Activated CD4-positive, alpha-beta T cell treated with anti-CD3 and anti-CD28 coated beads, Interleukin-10, Interleukin-2, amounts not matched to agents 100 ng/mL and 50 ng/mL, durations not matched to agents 16 hours and 8 hours (primary cell): Measurements from ENCODE around the gene RBBP7.

ENCODE experiments used
- DNase-seq: peaks from one replicate; pipeline ENCODE4 v3.0.0-alpha.2; 2020

The RBBP7 gene

GRCh38 chrX:16870095-16870861 lies at the start of gene RBBP7:
Gene RBBP7 (minus strand): TSS chrX:16870362. CDS start chrX:16870053, 309 bp downstream.
- DNase-seq, result peak; percentile 97

- DNase-seq, result no peak
These were observed 48.8 kb upstream of the RBBP7 start for GRCh38 chrX:16918979-16919378.

GRCh38 chrX:16917120-16917519 lies 47.0 kb upstream of the RBBP7 start:
- DNase-seq, result no peak

GRCh38 chrX:16916561-16916960 lies 46.4 kb upstream of the RBBP7 start:
- no peak for DNase-seq

GRCh38 chrX:16914058-16914457 lies 43.9 kb upstream of the RBBP7 start:
- no peak for DNase-seq

- DNase-seq, result no peak
These were observed 40.2 kb upstream of the RBBP7 start for GRCh38 chrX:16910376-16910775.

GRCh38 chrX:16903274-16904022 lies 33.3 kb upstream of the RBBP7 start:
- no peak for DNase-seq

GRCh38 chrX:16897445-16897844 lies 27.3 kb upstream of the RBBP7 start:
- no peak for DNase-seq

- DNase-seq, result peak; percentile 79
These were observed 22.6 kb upstream of the RBBP7 start for GRCh38 chrX:16892504-16893362.

- no peak for DNase-seq
These were observed 15.5 kb upstream of the RBBP7 start for GRCh38 chrX:16885628-16886027.

- no peak for DNase-seq
These were observed 13.3 kb upstream of the RBBP7 start for GRCh38 chrX:16883487-16883804.

- DNase-seq, result peak; percentile 69
These were observed 12.7 kb upstream of the RBBP7 start for GRCh38 chrX:16882702-16883486.

GRCh38 chrX:16882169-16882568 lies 12.0 kb upstream of the RBBP7 start:
- peak; percentile 13 for DNase-seq

- no peak for DNase-seq
These were observed 6.5 kb upstream of the RBBP7 start for GRCh38 chrX:16876696-16877095.

GRCh38 chrX:16874458-16875095 lies 4.4 kb upstream of the RBBP7 start:
- no peak for DNase-seq

- no peak for DNase-seq
These were observed 2.9 kb upstream of the RBBP7 start for GRCh38 chrX:16873106-16873505.

- no peak for DNase-seq
These were observed 977 bp upstream of the RBBP7 start for GRCh38 chrX:16870862-16871815.

GRCh38 chrX:16869393-16870094 lies 618 bp downstream of the RBBP7 start:
- peak; percentile 63 for DNase-seq

- peak; percentile 26 for DNase-seq
These were observed 1.2 kb downstream of the RBBP7 start for GRCh38 chrX:16868920-16869319.

- no peak for DNase-seq
These were observed 2.2 kb downstream of the RBBP7 start for GRCh38 chrX:16867947-16868346.
